Right atrium auricular region (tissue), 2 donors: ENCODE results near the gene TMC2. TPM values are rescaled to one million over a fixed set of nuclear protein-coding genes. Genes with fewer than 3 reads are reported as not detected.
"Not testable (repeated sequence)": the region's sequence is repeated elsewhere in the genome, so short reads cannot be mapped to it uniquely, and the experiment has no call there.

ENCODE experiments used
- DNase-seq: peaks from one replicate; pipeline ENCODE4 v3.0.0-alpha.2; 2019; ENCODE audit warnings: low spot score
- H3K27ac ChIP-seq, 2 donors: fragments of 200-600 bp; sonication (generic); 1 replicate in 1 of 2; 2 replicates in 1 of 2; pipeline ENCODE4 v1.5.1; 2016 to 2019
- H3K27me3 ChIP-seq, 2 donors: fragments of 200-600 bp; sonication (generic); one replicate each; pipeline versions ENCODE4 v1.5.1 to v1.6.0; 2017 to 2019
- H3K36me3 ChIP-seq: fragments of 200-600 bp; sonication (generic); one replicate; pipeline ENCODE4 v1.5.1; 2016
- H3K4me1 ChIP-seq, 2 donors: fragments of 200-600 bp; sonication (generic); one replicate each; pipeline versions ENCODE4 v1.5.1 to v1.6.0; 2017 to 2019
- H3K4me3 ChIP-seq, 2 donors: fragments of 200-600 bp; sonication (generic); 1 replicate in 1 of 2; 2 replicates in 1 of 2; pipeline ENCODE4 v1.5.1; 2017 to 2019; ENCODE audit warnings: mild to moderate bottlenecking in 1 of 2, moderate library complexity in 1 of 2
- H3K9me3 ChIP-seq, 2 donors: fragments of 200-600 bp; sonication (generic); one replicate each; pipeline ENCODE4 v1.5.1; 2019
- total RNA-seq, 2 donors: library from RNA; depleted of rRNA; stranded (reverse); fragments of >200 nt; gene quantifications; one replicate each; pipeline ENCODE4 v1.1.0, GENCODE V29; 2016
- TF ChIP-seq, protein P1 (sequence below), 2 donors: fragments of 200-600 bp; sonication (generic); IDR thresholded peaks; one replicate each; pipeline ENCODE4 v1.5.1; 2019; ENCODE audit warnings: antibody characterized with exemption in 2 of 2

TMC2 gene, protein sequence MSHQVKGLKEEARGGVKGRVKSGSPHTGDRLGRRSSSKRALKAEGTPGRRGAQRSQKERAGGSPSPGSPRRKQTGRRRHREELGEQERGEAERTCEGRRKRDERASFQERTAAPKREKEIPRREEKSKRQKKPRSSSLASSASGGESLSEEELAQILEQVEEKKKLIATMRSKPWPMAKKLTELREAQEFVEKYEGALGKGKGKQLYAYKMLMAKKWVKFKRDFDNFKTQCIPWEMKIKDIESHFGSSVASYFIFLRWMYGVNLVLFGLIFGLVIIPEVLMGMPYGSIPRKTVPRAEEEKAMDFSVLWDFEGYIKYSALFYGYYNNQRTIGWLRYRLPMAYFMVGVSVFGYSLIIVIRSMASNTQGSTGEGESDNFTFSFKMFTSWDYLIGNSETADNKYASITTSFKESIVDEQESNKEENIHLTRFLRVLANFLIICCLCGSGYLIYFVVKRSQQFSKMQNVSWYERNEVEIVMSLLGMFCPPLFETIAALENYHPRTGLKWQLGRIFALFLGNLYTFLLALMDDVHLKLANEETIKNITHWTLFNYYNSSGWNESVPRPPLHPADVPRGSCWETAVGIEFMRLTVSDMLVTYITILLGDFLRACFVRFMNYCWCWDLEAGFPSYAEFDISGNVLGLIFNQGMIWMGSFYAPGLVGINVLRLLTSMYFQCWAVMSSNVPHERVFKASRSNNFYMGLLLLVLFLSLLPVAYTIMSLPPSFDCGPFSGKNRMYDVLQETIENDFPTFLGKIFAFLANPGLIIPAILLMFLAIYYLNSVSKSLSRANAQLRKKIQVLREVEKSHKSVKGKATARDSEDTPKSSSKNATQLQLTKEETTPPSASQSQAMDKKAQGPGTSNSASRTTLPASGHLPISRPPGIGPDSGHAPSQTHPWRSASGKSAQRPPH
- not detected for total RNA-seq

DNA sequence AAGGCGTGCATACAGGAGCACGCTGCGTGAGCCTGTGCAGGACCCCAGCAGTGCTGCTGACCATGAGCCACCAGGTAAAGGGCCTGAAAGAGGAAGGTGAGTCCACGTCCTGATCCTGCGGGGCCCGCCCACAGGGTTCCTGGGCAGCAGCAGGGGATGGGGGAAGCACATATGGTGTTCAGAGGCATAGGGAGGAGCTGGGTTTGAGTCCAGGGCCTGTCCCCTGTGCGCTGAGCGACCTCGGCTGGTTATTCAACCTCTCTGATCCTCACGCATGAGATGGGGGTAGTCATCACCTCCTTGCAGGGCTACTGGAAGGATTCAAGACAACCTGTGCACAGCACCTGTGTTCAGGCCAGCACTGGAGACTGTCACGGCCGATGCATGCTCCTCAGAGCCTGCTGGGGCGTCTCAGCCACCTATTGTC lies at the start of gene TMC2:
Gene TMC2, plus strand, starts transcription at position 14 of the 427 bp plus-strand sequence. Its CDS starts 49 bp downstream, at position 63.
- TF ChIP-seq, protein P1, sequence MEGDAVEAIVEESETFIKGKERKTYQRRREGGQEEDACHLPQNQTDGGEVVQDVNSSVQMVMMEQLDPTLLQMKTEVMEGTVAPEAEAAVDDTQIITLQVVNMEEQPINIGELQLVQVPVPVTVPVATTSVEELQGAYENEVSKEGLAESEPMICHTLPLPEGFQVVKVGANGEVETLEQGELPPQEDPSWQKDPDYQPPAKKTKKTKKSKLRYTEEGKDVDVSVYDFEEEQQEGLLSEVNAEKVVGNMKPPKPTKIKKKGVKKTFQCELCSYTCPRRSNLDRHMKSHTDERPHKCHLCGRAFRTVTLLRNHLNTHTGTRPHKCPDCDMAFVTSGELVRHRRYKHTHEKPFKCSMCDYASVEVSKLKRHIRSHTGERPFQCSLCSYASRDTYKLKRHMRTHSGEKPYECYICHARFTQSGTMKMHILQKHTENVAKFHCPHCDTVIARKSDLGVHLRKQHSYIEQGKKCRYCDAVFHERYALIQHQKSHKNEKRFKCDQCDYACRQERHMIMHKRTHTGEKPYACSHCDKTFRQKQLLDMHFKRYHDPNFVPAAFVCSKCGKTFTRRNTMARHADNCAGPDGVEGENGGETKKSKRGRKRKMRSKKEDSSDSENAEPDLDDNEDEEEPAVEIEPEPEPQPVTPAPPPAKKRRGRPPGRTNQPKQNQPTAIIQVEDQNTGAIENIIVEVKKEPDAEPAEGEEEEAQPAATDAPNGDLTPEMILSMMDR (IDR thresholded peaks at IDR 0.05), result no peak
- H3K4me1 ChIP-seq, result peaks cover 0 to 8% of the 10 kb centered on the region in 2 donors
- H3K36me3 ChIP-seq, result no peaks in the 10 kb centered on the region
- no peak within 1 kb of the TSS for H3K27ac ChIP-seq
- no peak for DNase-seq
- no peaks in the 10 kb centered on the region for H3K9me3 ChIP-seq
- no peak within 1 kb of the TSS for H3K4me3 ChIP-seq
- H3K27me3 ChIP-seq, result no peaks in the 10 kb centered on the region

- H3K4me3 ChIP-seq, DNase-seq, H3K27ac ChIP-seq, H3K4me1 ChIP-seq, H3K27me3 ChIP-seq, H3K9me3 ChIP-seq: not testable (repeated sequence)
- peaks cover 23% of the 10 kb centered on the region for H3K36me3 ChIP-seq
These were observed 33.5 kb upstream of the TMC2 start for GRCh38 chr20:2502808-2503384.

GRCh38 chr20:2504803-2505202 lies 31.6 kb upstream of the TMC2 start:
- H3K4me1 ChIP-seq, result peaks cover 0 to 16% of the 10 kb centered on the region in 2 donors
- H3K27me3 ChIP-seq, DNase-seq, H3K36me3 ChIP-seq, H3K27ac ChIP-seq, H3K4me3 ChIP-seq, H3K9me3 ChIP-seq: not testable (repeated sequence)

- H3K4me3 ChIP-seq, H3K9me3 ChIP-seq, H3K36me3 ChIP-seq, DNase-seq, H3K27ac ChIP-seq, H3K27me3 ChIP-seq: not testable (repeated sequence)
- peaks cover 0 to 16% of the 10 kb centered on the region in 2 donors for H3K4me1 ChIP-seq
These were observed 29.9 kb upstream of the TMC2 start for GRCh38 chr20:2506426-2506825.

DNA sequence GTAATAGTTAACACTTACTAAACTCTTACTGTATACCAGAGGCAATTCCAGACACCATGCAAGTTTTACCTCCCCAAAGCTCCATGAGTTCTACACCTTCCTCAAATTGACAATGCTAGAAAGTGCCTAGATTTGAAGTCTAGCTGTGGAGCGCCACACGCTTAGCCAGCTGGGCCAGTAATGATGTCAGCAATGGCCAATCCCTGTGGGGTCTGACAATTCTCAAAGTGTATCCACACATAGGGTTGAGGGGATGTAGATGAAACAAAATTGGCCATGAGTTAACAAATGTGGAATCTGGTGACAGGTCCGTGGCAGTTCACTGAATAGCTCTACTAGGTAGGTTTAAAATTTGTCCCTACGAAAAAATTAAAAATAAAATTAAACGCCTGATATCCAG lies 28.9 kb upstream of the TMC2 start:
- DNase-seq, result no peak
- peaks cover 0 to 16% of the 10 kb centered on the region in 2 donors for H3K4me1 ChIP-seq
- H3K36me3 ChIP-seq, result no peaks in the 10 kb centered on the region
- H3K4me3 ChIP-seq, result peak overlapping the region in 1 of 2 donors; percentile 86
- TF ChIP-seq, protein P1 (IDR thresholded peaks at IDR 0.05), result no peak
- H3K27ac ChIP-seq, result no peak overlapping the region
- H3K27me3 ChIP-seq, result no peaks in the 10 kb centered on the region
- H3K9me3 ChIP-seq, result no peaks in the 10 kb centered on the region

- TF ChIP-seq, protein P1 (IDR thresholded peaks at IDR 0.05), result no peak
- DNase-seq, result no peak
- Histone ChIP-seq H3K27ac (peak overlapping the region; percentile 86 to 89), H3K27me3 (no peaks in the 10 kb centered on the region), H3K4me1 (peaks cover 0 to 16% of the 10 kb centered on the region in 2 donors), H3K9me3 (no peaks in the 10 kb centered on the region), H3K4me3 (peak overlapping the region; percentile 82 to 86), H3K36me3 (no peaks in the 10 kb centered on the region)
These were observed 28.3 kb upstream of the TMC2 start for GRCh38 chr20:2507875-2508630.
